ENCODE data around the gene MRE11.
"Not testable (repeated sequence)": the region's sequence is repeated elsewhere in the genome, so short reads cannot be mapped to it uniquely, and the experiment has no call there.

MRE11 gene

DNA sequence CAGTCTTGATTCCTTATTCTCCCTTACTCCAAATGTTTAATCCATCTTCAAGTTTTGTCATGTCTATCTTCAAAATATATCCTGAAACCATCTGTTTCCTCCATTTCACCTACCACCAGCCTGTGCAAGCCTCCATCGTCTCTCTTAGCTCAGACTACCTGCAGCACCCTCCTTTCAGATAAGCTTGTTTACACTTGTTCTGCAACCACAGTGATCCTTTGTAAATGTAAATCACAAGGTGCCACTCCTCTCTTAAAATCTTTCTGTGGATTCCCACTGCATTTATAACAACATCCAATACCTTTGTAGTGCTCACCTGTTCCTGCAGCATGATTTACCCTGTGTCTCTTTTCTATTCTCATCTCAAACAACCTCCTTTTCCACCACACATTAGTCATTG lies 60.6 kb downstream of the MRE11 start:
- no peak for DNase-seq (ENCODE audit: extremely low read depth in 1 of 2, low read depth in 1 of 2)

DNA sequence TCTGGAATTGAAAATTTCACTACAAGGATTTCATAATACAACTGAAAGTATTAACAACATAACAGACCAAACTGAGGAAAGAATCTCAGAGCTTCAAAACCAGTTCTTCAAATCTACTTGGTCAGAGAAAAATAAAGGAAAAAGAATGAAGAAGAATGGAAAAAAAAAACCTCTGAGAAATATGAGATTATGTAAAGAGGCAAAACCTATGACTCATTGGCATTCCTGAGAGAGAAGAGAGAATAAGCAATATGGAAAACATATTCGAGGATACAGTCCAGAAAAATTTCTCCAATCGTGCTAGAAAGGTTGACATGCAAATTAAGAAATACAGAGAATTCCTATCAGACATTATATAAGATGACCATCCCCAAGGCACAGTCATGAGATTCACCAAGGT lies 69.0 kb downstream of the MRE11 start:
- DNase-seq (ENCODE audit: extremely low read depth in 1 of 2, low read depth in 1 of 2) = no peak

DNA sequence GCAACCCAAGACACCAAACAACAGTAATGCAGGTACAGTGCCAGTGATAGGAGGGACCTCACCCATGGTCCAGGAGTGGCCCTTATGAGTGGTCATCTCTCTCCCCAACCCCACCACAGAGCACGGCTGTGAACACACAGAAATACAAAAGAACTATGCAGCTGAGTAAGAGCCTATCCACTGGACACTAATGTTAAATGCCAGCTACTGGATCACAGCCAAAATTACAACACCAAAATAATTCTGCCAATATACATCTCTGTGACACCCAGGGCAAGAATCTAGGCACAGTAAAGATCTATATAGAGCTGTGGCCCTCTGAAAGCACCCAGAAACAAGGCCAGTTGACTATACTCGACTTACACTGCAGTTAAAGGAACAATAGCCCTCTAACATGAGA lies 69.6 kb downstream of the MRE11 start:
- DNase-seq (ENCODE audit: extremely low read depth in 1 of 2, low read depth in 1 of 2) = no peak

DNA sequence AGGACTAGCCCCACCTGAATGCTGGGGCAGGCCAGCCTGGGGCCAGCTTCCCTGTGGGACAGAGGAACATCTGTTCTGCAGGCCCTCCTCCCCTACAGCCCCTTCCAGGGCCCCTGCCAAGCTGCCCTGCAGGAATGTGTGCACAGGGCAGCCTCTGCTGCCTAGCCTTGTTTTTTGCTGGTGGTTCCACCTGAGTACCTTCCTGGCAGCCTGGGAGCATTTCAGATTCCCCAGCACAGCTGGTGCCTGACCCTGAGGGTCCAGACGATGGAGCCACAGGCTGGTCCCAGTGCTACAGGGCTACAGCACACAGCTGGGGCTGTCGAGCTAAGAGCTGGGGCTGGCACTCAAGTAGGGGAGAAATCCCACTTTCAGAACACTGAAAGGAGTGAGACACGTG lies 70.1 kb downstream of the MRE11 start:
- no peak for DNase-seq (ENCODE audit: extremely low read depth in 1 of 2, low read depth in 1 of 2)

DNA sequence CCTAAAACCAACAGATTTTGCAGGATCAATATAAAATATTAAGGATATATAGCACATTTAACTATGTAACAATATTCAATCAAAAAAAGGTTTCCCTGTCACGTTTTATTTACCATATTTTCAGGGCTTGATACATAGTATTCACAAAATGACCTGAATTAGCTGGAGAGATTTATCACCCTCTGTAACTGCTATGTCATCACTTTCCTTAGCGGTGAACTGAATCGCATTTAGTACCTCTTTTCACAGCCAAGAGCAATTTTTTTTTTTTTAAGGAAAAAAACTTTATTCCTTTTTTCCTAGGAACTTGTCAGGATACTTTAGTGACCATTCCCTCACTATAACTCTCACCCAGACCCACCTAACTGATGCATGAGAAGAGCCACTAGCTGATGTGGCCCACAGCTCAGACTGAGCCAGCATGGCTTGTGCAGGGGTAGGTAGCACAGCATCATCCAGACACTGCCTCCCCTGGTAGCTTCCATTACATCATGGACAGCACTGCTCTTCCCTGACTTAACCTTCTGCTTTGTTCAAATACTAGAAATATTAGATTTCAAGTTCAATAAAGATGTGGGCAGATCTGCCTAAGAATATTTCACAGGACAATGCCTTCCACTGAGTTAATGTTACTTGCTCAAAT lies 75.4 kb downstream of the MRE11 start:
- DNase-seq (ENCODE audit: extremely low read depth in 1 of 2, low read depth in 1 of 2) = no peak

DNA sequence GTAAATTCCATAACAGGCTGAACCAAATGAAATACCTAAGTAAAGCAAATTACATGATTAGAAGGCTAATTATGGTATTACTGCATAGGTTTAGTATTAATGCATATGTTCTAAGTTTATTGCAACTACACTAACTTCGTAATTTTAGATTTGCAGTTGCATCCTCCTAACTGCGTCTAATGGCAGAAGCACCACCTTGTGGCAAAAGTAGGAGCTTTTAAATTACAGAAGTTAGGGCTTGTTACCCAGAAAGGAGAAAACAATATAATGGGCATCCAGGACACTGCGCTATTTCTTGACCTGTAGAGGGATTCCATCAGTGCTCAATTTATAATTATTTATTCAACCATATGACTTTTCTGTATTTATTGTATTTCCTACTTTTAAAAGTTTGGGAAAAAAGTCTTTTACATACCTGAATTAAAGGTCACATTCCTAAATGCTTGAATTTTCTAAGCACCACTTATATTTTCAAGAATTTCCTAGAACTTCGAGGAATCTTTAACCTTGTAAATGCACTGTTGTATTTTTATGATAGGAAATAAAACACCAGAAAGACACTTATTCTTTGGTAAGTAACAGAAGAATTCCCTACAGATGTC lies 76.2 kb downstream of the MRE11 start:
- DNase-seq (ENCODE audit: extremely low read depth in 1 of 2, low read depth in 1 of 2) = no peak

DNA sequence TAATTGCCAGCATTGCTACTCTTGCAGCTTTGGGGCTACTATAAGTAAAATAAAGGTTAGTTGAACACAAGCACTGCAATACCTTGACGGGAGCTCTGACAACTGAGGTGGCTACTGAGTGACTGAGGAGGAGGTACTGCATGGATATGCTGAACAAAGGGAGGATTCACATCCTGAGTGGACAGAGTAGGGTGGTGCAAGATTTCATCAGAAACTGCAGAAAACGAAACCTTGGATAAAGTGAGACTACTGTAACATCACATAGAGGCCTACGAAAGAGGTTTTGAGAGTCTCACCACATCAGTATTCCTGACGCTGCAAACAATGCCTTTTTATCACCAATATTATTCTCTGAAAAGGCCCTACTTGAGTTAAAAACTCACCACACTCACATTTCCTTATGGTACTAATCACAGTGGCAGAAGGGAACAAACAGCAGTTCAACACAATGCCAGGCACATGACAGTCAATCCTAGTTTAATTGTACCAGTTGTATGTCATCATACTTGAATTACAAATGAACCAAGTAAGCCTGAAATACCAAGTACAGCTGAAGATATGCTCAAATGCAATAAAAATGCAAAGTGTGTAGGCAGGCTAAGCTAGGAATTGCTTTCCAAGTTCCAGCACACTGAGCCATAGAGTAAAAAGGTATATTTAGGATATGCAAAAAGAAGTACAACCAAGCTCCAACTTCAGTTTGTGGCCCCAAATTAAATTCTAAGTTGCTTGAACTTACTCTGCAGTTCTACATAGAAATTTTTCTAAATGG lies 88.4 kb downstream of the MRE11 start:
- no peak for DNase-seq (ENCODE audit: extremely low read depth in 1 of 2, low read depth in 1 of 2)

DNA sequence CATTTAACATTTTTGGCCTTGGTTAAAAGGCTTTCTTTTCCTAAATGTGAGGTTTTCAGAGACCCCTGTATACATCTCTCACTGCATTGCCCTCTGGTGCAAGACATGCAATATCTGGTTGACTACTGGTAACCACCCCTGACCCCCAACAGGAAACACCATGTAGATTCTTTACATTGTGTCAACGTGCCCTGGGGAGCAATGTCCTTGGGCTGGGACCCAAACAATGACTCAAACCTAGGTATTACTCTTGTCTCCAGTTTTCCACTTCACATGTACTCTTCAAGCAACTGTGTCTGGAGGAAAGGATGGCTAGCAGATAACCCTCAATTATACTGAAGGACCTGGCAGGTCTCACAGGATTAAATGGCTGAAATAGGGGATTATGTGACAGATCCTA lies 91.3 kb downstream of the MRE11 start:
- DNase-seq (ENCODE audit: extremely low read depth in 1 of 2, low read depth in 1 of 2) = no peak

DNA sequence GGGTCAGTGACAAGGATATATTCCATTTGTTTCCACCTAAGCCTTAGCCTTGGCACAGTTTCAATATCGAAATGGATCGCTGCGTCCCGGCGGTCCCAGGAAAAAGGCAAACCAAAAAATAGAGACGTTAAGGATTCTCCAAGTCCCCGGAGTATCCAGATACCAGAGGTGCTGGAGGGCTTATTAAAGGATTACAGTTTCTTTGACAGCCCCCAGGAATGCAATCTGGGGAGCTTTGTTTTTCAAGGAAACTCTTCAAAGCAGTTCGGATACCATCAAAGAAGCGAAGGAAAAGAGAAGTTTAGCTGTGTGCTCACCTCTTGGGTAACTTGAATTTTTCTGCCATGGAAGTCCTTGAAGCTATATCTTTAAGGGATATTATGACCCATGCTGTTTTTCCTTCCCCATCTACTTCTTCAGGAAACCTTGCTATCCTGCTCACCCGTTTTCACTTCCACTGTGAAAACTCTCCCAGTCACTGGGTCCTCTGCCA lies 91.8 kb downstream of the MRE11 start:
- no peak for DNase-seq (ENCODE audit: extremely low read depth in 1 of 2, low read depth in 1 of 2)

DNA sequence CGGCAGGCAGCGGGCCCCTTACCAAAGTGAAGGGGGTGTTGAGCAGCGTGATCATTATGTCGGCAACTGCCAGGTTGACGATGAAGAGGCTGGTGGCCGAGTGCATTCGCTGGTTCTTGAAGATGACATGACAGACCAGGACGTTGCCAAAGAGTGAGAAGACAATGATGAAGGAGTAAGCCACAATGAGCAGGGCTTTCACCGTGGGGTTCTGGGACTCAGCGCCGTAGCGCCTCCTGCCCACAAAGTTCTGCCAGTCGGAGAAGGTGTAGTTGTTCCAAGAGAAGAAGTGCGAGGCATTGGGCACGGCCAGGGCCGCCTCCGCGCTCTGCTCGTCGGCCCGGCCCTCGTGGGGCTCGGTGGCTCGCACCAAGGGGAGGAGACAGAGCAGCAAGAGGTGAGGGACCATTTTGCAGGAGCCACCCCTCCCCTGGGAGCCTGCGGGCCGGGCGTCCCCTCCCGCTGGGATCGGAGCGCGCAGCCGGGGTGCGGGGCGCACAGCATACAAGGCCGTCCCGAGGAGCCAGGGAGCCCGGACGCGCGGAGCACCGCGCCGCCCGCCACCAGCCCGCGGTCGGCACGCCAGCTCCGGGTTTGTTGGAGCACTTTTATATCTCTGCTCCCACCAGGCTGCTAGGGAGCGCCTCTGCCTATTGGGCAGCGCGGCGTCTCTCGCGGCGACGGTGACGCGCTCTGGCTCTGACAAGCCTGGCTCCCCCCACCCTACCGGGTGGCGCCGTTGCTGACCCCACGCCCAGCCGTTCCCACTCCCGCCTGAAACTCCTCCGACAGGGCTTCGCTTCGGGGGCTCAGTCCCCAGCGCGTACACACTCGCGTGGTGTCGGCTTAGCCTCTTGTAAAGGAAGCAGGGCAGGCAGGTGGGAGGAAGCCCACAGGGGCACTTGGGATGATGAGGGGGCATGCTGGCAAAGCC lies 92.5 kb downstream of the MRE11 start, which contains the start of gene GPR83:
GPR83 (minus strand) TSS at position 581 of the 934 bp plus-strand sequence; CDS start at position 409, 172 bp downstream.
- no peak for DNase-seq (ENCODE audit: extremely low read depth in 1 of 2, low read depth in 1 of 2)

DNA sequence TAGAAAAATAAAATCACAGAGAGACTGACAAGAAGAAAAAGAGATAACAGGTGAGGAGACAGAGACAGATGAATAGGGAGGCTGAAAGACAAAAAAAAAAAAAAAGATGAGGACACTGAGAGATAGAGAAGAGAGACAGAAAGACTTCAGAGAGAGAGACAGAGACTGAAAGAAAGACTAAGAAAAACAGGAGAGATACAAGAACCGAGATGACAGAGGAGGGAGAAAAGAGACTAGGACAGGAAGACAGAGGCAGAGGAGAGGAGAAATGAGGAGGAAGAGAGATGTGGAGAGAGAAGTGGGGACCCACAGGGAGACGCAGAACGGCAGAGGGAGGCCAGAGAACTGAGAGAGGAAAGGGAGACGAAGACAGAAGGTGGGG lies 93.2 kb downstream of the MRE11 start:
- DNase-seq (ENCODE audit: extremely low read depth in 1 of 2, low read depth in 1 of 2) = no peak

DNA sequence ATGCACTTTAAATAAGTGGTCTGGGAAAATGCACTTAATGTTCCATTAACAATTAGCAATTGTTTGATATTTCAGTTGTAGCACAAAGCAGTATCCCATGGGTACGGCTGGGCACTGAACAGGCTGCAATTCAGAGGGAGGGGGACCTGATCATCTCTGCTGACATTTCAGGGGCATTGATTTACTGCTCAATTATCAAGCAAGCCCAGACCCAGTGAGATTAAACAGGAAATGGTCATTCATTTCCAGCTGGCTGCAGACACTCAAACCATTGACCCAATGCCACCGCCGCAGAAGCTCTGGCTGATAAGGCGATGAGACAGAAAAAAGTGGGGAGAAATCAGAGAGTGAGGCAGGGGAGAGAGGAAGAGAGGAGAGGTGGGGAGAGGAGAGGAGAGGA lies 93.6 kb downstream of the MRE11 start:
- DNase-seq (ENCODE audit: extremely low read depth in 1 of 2, low read depth in 1 of 2) = no peak

DNA sequence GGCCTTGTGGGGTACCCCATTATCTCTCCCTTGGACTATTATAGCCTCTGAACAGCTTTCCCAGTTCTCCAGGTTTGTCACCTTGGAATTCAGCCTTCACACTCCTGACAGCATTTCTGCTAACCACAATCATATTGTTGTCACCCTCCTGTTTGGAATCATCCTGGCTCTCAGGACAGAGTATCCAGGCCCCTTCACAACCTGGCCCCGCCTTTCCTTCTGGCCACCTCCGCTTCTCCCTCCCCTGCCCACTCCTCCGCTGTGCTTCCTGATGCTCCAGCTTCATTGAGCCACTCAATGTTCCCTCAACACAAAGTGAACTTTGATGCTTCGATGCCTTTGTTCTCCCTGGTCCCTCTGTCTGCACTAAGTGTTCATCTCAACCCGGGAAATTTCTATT lies 95.5 kb downstream of the MRE11 start:
- DNase-seq (ENCODE audit: extremely low read depth in 1 of 2, low read depth in 1 of 2) = no peak

DNA sequence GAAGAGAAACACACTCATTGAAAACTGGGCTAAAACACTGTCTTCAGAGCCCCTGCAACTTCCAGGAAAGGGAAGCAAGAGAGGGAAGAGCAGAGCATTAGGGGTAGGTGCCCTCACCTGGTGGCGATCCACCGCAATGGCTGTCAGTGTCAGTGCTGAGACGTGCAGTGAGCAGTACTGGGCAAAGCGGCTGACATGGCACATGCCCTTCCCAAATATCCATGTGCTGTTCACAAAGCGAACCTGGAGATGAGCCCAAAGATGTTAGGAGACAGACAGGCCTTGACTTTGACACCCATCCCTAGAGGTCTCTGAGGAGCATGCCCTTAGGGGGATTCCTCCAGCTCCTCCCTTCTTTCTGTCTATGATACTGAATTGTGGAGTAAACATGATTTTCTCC lies 97.4 kb downstream of the MRE11 start:
- DNase-seq (ENCODE audit: extremely low read depth in 1 of 2, low read depth in 1 of 2) = no peak

DNA sequence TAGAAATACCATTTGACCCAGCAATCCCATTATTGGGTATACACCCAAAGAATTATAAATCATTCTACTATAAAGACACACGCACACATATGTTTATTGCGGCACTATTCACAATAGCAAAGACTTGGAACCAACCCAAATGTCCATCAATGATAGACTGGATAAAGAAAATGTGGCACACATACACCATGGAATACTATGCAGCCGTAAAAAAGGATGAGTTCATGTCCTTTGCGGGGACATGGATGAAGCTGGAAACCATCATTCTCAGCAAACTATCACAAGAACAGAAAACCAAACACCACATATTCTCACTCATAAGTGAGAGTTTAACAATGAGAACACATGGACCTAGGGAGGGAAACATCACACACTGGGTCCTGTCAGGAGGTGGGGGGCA lies 101.7 kb downstream of the MRE11 start:
- not testable (repeated sequence) for DNase-seq (ENCODE audit: extremely low read depth in 1 of 2, low read depth in 1 of 2)

DNA sequence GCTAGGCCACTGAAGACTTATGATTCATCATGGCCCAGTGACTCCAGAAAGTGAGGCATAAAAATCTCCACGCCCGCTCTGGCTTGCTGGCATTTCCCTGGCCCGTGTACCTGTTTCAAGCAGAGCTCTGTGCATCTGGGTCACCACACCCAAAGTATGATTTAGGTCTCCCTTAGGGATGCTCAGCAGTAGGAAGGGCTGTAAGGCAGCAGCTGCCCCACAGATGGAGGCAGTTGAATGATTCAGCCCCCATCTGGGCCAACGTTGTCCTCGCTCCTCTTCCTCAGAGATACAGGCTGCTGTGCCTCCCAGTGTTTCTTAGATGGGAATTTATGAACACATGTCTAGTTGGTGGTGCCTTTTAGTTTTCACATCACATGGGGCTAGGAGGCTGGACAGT lies 114.0 kb downstream of the MRE11 start:
- DNase-seq (ENCODE audit: extremely low read depth in 1 of 2, low read depth in 1 of 2) = no peak

DNA sequence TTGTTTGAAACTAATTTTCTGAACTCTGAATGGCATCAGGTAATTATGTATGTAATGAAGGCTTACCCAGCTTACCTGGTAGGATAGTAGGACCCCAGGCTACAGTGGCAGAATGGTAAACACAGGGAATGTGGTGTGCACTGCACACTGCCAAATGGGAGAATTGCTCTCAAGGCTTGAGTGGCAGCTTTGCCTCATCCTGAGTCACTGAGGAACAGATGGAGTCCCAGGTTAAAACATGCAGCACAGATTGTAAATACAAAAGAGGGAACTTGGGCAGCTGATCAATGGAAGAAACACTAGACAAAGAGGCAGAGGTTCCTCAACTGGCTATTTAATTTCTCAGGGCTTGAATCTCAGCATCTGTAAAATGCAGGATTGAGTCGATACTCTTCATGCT lies 116.8 kb downstream of the MRE11 start:
- no peak for DNase-seq (ENCODE audit: extremely low read depth in 1 of 2, low read depth in 1 of 2)

DNA sequence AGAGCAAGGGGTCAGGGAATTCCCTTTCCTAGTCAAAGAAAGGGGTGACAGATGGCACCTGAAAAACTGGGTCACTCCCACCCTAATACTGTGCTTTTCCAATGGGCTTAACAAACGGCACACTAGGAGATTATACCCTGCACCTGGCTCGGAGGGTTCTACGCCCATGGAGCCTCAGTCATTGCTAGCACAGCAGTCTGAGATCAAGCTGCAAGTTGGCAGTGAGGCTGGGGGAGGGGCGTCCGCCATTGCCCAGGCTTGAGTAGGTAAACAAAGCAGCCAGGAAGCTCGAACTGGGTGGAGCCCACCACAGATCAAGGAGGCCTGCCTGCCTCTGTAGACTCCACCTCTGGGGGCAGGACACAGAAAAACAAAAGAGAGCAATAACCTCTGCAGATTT lies 123.1 kb downstream of the MRE11 start:
- DNase-seq (ENCODE audit: extremely low read depth in 1 of 2, low read depth in 1 of 2) = not testable (repeated sequence)

Data from stimulated activated CD8-positive, alpha-beta memory T cell treated with anti-CD3 and anti-CD28 coated beads, Interleukin-7, amount 100 ng/mL, for 48 hours (primary cell).